ENCODE data around the gene SPEM2.

DNA sequence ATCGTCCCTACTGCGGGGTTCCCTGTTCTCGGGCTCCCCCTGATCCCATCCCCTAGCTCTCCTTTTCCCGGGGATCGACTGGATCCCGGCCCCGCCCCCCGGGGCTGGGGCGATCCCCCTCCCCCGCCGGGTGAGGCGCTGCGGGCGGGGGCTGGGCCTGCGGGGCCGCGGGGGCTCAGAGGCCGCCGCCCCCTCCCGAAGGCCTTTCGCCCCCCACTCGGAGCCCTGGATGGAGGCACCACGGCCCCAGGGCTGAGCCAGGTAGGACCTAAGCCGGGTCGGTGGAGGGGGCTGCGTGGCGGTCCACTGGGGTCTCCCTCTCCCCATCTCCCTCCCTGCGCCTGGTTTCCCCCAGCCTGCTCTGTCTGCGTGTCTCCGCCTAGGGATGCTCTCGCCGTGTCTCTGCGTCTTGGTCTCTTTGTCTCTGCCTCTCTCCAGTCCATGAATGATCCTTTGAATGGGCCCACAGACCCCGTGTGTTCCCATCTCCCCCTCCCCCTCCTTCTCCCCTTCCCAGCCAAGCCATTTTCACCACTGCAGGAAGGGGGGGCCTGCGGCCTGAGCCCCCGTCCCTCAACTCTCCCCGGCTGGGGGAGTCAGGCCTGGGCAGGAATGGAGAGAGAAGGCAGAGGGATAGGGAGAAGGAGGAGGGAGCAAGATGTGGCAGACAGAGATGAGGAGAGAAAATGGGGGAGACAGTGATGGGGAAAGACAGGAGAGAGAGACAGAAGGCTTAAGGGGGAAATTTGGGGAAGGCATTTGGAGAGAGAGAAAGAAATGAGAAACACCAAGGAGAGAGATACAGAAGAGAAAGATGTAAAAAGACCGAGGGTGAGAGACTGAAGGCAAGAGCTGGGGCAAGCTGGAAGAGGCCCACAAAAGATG lies 19.8 kb upstream of the SPEM2 start:
- TF ChIP-seq KDM5A (IDR thresholded peaks at IDR 0.05): no peak
- TF ChIP-seq, protein P1, sequence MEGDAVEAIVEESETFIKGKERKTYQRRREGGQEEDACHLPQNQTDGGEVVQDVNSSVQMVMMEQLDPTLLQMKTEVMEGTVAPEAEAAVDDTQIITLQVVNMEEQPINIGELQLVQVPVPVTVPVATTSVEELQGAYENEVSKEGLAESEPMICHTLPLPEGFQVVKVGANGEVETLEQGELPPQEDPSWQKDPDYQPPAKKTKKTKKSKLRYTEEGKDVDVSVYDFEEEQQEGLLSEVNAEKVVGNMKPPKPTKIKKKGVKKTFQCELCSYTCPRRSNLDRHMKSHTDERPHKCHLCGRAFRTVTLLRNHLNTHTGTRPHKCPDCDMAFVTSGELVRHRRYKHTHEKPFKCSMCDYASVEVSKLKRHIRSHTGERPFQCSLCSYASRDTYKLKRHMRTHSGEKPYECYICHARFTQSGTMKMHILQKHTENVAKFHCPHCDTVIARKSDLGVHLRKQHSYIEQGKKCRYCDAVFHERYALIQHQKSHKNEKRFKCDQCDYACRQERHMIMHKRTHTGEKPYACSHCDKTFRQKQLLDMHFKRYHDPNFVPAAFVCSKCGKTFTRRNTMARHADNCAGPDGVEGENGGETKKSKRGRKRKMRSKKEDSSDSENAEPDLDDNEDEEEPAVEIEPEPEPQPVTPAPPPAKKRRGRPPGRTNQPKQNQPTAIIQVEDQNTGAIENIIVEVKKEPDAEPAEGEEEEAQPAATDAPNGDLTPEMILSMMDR (IDR thresholded peaks at IDR 0.05): no peak
- no peak for TF ChIP-seq EP300 (IDR thresholded peaks at IDR 0.05)
- no peak for TF ChIP-seq RAD21 (conservative IDR thresholded peaks at IDR 0.05 in 1 of 2, IDR thresholded peaks at IDR 0.05 in 1 of 2)
- TF ChIP-seq, protein P2, sequence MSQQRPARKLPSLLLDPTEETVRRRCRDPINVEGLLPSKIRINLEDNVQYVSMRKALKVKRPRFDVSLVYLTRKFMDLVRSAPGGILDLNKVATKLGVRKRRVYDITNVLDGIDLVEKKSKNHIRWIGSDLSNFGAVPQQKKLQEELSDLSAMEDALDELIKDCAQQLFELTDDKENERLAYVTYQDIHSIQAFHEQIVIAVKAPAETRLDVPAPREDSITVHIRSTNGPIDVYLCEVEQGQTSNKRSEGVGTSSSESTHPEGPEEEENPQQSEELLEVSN (IDR thresholded peaks at IDR 0.05; ENCODE audit: borderline replicate concordance, low read depth): no peak
- TF ChIP-seq CEBPB (IDR thresholded peaks at IDR 0.05): no peak
